ENCODE measurements around the gene FH.

DNA sequence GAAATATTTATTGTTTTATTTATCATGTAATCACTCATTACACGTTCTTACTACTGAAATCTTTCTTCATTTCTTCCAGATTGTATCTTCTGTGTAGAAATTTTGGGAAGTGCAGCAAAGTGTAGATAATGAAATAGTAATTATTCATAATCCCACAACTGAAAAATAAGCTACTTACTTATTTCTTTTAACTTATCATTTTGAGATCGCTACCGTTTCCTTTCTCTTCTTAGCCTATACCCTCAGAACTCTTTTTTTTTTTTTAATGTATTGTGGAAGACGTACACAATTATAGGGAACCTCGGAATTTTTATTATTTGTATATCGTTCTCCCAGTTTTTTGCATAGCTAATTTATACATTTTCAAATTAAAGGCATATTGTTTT lies 518 bp upstream of the FH start:
- no peak for TF ChIP-seq EZH2 (IDR thresholded peaks at IDR 0.05; ENCODE audit: borderline replicate concordance, insufficient read depth, low read depth, low read length, poor library complexity, severe bottlenecking)
- TF ChIP-seq, protein P1, sequence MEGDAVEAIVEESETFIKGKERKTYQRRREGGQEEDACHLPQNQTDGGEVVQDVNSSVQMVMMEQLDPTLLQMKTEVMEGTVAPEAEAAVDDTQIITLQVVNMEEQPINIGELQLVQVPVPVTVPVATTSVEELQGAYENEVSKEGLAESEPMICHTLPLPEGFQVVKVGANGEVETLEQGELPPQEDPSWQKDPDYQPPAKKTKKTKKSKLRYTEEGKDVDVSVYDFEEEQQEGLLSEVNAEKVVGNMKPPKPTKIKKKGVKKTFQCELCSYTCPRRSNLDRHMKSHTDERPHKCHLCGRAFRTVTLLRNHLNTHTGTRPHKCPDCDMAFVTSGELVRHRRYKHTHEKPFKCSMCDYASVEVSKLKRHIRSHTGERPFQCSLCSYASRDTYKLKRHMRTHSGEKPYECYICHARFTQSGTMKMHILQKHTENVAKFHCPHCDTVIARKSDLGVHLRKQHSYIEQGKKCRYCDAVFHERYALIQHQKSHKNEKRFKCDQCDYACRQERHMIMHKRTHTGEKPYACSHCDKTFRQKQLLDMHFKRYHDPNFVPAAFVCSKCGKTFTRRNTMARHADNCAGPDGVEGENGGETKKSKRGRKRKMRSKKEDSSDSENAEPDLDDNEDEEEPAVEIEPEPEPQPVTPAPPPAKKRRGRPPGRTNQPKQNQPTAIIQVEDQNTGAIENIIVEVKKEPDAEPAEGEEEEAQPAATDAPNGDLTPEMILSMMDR (IDR thresholded peaks at IDR 0.05) = no peak
